ENCODE measurements around the gene ARHGAP26. TPM values are rescaled to one million over a fixed set of nuclear protein-coding genes. Genes with fewer than 3 reads are reported as not detected.

Gene ARHGAP26
- total RNA-seq, 2 donors from 2014 or later, result 21.3 to 22.7 TPM

DNA sequence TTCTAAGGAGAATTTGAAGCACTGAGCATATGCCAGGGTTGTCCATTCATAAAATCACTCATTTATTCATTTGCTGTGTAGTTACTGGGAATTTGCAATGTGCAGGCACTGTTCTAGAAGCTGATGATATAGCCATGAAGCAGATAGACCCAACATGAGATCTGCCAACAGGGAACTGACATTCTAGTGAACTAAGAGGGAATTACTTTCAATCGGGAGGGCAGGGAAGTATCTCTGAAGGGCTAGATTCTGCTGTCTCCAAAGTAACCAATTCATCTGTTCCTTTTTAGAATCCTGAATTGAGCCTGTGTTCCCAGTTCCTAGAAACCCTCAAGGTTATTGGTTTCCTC, 11.4 kb upstream of the ARHGAP26 start:
- no peaks in the 10 kb centered on the region for H3K9me3 ChIP-seq (ENCODE audit: control insufficient read depth, low read length, poor library complexity, severe bottlenecking)
- ATAC-seq (no peak), DNase-seq (no peak)
- Mint-ChIP-seq H3K4me3 (no peak overlapping the region), H3K4me1 (no peaks in the 10 kb centered on the region), H3K27me3 (peaks cover 18% of the 10 kb centered on the region), H3K27ac (no peak overlapping the region), H3K36me3 (ENCODE audit: low read depth) (peaks cover 6% of the 10 kb centered on the region)

- peaks cover 2% of the 10 kb centered on the region for H3K36me3 Mint-ChIP-seq (ENCODE audit: low read depth)
- H3K27ac Mint-ChIP-seq, result no peak overlapping the region
Observed at GRCh38 chr5:142763701-142764100, 6.5 kb upstream of the ARHGAP26 start.

DNA sequence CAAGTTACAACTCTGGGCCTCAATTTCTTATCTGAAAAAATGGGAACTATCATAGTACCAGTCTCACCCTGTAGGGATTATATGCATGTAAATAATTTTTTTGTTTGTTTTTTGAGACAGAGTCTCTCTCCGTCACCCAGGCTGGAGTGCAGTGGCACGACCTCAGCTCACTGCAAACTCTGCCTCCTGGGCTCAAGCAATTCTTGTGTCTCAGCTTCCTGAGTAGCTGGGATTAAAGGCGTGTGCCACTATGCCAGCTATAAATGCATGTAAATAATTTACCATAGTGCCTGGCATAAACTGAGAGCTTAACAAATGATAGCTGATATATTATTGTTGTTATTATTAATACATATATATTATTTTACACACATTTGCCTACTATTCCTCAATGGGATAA, 3.0 kb upstream of the ARHGAP26 start:
- Mint-ChIP-seq H3K4me1 (peaks cover 16% of the 10 kb centered on the region), H3K36me3 (ENCODE audit: low read depth) (peaks cover 2% of the 10 kb centered on the region), H3K27ac (no peak overlapping the region), H3K4me3 (no peak overlapping the region), H3K27me3 (peaks cover 4% of the 10 kb centered on the region)
- ATAC-seq (no peak), DNase-seq (no peak)
- H3K9me3 ChIP-seq (ENCODE audit: control insufficient read depth, low read length, poor library complexity, severe bottlenecking), result no peaks in the 10 kb centered on the region

More at GRCh38 chr5:142763701-142764100, 6.5 kb upstream of the ARHGAP26 start:
- H3K4me1 Mint-ChIP-seq, result no peaks in the 10 kb centered on the region
- ATAC-seq, result no peak
- peaks cover 6% of the 10 kb centered on the region for H3K27me3 Mint-ChIP-seq
- DNase-seq, result no peak
- H3K9me3 ChIP-seq (ENCODE audit: control insufficient read depth, low read length, poor library complexity, severe bottlenecking), result no peaks in the 10 kb centered on the region
- H3K4me3 Mint-ChIP-seq, result no peak overlapping the region

DNA sequence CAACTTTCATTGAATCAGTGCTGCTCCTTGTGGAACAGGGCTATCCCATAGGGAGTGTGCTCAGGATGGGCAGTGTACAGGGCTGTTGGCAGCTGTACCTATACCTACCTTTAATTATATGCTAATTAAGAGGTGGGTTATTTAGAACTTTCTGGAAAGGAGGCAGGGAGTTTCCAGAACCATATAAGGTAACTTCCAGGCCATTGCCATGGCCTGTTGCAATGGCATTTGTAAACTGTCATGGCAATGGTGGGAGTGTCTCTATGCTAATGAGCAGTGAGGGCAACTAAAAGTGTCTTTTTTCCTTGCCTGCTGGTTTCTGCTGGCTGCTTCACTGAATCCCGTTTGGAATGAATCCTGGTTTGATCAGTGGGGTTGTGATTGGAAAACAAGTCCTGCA, 2.3 kb upstream of the ARHGAP26 start:
- Mint-ChIP-seq H3K4me1 (peaks cover 16% of the 10 kb centered on the region), H3K4me3 (no peak overlapping the region), H3K36me3 (ENCODE audit: low read depth) (no peaks in the 10 kb centered on the region), H3K27me3 (no peaks in the 10 kb centered on the region), H3K27ac (no peak overlapping the region)
- no peaks in the 10 kb centered on the region for H3K9me3 ChIP-seq (ENCODE audit: control insufficient read depth, low read length, poor library complexity, severe bottlenecking)
- ATAC-seq, result no peak
- no peak for DNase-seq

DNA sequence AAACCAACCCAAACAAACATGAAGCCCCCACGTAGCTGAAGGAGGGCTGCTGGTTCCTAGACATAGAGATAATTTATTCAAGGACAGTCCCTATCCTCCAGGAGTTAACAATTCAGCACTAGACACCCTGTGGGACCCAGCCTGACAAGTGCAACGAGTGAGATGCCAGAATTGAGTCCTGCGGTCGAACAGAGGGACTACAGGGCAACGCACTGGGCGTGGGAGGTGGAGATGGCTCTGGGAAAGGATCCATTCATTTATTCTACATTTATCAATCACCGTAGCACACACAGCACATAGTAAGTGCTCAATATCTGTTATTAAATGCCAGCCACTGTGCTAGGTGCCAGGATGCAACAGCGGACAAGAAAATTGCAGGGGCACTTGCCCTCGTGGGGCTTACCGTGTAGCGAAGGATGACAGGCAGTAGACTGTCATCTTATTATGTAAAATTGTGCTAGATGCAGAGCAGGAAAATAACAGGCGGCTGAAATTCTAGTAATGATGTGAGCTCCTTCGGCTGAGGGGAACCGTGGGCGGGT, 855 bp upstream of the ARHGAP26 start:
- H3K27ac Mint-ChIP-seq, result peak overlapping the region; percentile 93

DNA sequence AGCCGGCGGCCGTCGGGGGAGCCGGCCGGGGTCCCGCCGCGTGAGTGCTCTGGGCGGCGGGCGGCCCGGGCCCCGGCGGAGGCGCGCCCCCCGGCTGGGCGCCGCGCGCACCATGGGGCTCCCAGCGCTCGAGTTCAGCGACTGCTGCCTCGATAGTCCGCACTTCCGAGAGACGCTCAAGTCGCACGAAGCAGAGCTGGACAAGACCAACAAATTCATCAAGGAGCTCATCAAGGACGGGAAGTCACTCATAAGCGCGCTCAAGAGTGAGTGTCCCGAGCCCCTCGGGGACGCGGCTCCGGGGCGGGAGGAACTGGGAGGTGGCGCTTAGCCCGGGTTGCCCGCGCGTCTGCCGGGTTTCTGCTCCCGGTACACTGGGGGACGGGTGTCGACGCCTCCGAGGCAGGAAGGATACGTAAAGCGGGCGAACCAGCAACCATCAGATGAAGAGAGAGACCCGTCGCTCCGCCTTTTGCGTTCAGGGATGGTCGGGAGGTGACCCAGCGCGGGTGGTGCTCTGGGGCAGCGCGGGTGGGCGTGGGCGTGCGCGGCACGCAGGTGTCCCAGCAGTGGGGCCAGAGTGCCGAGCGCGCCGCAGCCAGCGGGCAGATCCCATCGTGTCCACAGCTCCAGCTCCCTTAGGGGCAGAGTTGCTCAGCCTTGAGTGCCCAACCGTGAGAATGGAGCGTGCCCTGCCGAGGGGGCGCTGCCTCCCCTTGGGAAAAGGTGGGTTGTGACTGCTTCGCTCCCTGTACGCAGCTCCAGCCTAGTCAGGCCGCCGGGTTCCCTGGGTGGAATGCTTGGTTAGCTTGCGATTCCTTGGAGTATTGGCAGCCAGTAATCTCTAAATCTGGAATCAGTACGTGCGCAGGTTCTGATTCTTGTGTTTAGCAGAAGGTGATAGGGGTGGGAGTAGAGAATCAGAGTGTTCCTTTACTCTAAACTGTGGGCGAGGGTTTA, 753 bp downstream of the ARHGAP26 start:
- peak; percentile 36 to 41 (median 38) for DNase-seq
- H3K4me1 Mint-ChIP-seq, result peaks cover 20% of the 10 kb centered on the region
- H3K27ac Mint-ChIP-seq, result peak overlapping the region; percentile 84
- peak overlapping the region; percentile 99 for H3K4me3 Mint-ChIP-seq
- no peaks in the 10 kb centered on the region for H3K27me3 Mint-ChIP-seq
- ATAC-seq, result peak; percentile 27
- no peaks in the 10 kb centered on the region for H3K9me3 ChIP-seq (ENCODE audit: control insufficient read depth, low read length, poor library complexity, severe bottlenecking)
- no peaks in the 10 kb centered on the region for H3K36me3 Mint-ChIP-seq (ENCODE audit: low read depth)

More for the DNA sequence above, 855 bp upstream of the ARHGAP26 start:
- no peaks in the 10 kb centered on the region for H3K9me3 ChIP-seq (ENCODE audit: control insufficient read depth, low read length, poor library complexity, severe bottlenecking)
- no peak for DNase-seq
- Mint-ChIP-seq H3K4me3 (peak overlapping the region; percentile 99), H3K4me1 (peaks cover 16% of the 10 kb centered on the region), H3K27me3 (no peaks in the 10 kb centered on the region), H3K36me3 (ENCODE audit: low read depth) (no peaks in the 10 kb centered on the region)
- no peak for ATAC-seq

- no peak for ATAC-seq
- H3K27ac Mint-ChIP-seq, result no peak overlapping the region
- peaks cover 20% of the 10 kb centered on the region for H3K4me1 Mint-ChIP-seq
Observed at GRCh38 chr5:142771666-142772065, 1.5 kb downstream of the ARHGAP26 start.

GRCh38 chr5:142772446-142773293, 2.5 kb downstream of the ARHGAP26 start:
- DNase-seq, result no peak
- Mint-ChIP-seq H3K36me3 (ENCODE audit: low read depth) (no peaks in the 10 kb centered on the region), H3K27me3 (peaks cover 6% of the 10 kb centered on the region), H3K4me1 (peaks cover 24% of the 10 kb centered on the region), H3K4me3 (no peak overlapping the region), H3K27ac (no peak overlapping the region)
- H3K9me3 ChIP-seq (ENCODE audit: control insufficient read depth, low read length, poor library complexity, severe bottlenecking), result no peaks in the 10 kb centered on the region
- no peak for ATAC-seq

More at GRCh38 chr5:142771666-142772065, 1.5 kb downstream of the ARHGAP26 start:
- DNase-seq, result no peak
- Mint-ChIP-seq H3K27me3 (no peaks in the 10 kb centered on the region), H3K4me3 (peak overlapping the region; percentile 99), H3K36me3 (ENCODE audit: low read depth) (no peaks in the 10 kb centered on the region)
- no peaks in the 10 kb centered on the region for H3K9me3 ChIP-seq (ENCODE audit: control insufficient read depth, low read length, poor library complexity, severe bottlenecking)

GRCh38 chr5:142777099-142777498, 6.9 kb downstream of the ARHGAP26 start:
- DNase-seq, result no peak
- no peak overlapping the region for H3K27ac Mint-ChIP-seq
- no peak for ATAC-seq
- peaks cover 18% of the 10 kb centered on the region for H3K27me3 Mint-ChIP-seq
- no peaks in the 10 kb centered on the region for H3K9me3 ChIP-seq (ENCODE audit: control insufficient read depth, low read length, poor library complexity, severe bottlenecking)
- peaks cover 19% of the 10 kb centered on the region for H3K4me1 Mint-ChIP-seq
- peaks cover 2% of the 10 kb centered on the region for H3K36me3 Mint-ChIP-seq (ENCODE audit: low read depth)
- H3K4me3 Mint-ChIP-seq, result no peak overlapping the region

GRCh38 chr5:142777850-142778249, 7.7 kb downstream of the ARHGAP26 start:
- Mint-ChIP-seq H3K4me1 (peaks cover 21% of the 10 kb centered on the region), H3K27ac (no peak overlapping the region), H3K27me3 (peaks cover 20% of the 10 kb centered on the region), H3K4me3 (no peak overlapping the region), H3K36me3 (ENCODE audit: low read depth) (peaks cover 2% of the 10 kb centered on the region)
- ATAC-seq, result no peak
- no peaks in the 10 kb centered on the region for H3K9me3 ChIP-seq (ENCODE audit: control insufficient read depth, low read length, poor library complexity, severe bottlenecking)
- no peak for DNase-seq

DNA sequence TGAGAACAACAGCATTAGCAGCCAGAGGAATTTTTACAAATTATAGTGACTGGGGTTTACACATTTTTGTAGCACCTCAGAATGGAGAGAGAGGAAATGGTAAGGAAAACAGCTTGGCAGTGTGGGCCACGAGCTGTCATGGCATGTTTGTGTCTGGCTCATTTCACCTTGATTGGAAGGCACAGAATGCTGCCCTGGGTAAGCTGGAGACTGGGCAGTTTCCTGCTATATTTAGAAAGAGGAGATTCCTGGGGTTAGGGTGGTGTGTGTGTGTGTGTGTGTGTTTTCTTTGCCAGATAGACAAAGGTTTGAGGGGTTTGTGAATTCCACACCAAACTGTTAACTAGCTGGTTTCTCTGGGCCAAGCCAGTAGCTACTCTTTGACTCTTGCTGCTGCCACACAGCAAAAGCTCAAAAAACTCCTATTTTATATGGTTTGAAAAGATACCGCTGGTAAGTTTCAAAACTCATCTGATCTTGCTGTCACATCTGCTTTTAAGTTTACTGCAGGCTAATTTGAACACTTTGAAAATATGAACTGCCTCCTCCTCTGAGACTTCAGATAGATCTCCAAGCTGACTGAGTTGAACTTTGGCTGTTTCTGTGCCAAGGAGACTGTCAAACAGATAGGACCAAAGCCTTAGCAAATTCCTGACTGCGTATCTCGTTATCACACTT, 9.1 kb downstream of the ARHGAP26 start:
- peaks cover 20% of the 10 kb centered on the region for H3K27me3 Mint-ChIP-seq
- ATAC-seq (no peak), DNase-seq (no peak)
- no peak overlapping the region for H3K27ac Mint-ChIP-seq
- H3K9me3 ChIP-seq (ENCODE audit: control insufficient read depth, low read length, poor library complexity, severe bottlenecking), result no peaks in the 10 kb centered on the region
- H3K36me3 Mint-ChIP-seq (ENCODE audit: low read depth), result peaks cover 2% of the 10 kb centered on the region
- H3K4me3 Mint-ChIP-seq, result no peak overlapping the region
- peaks cover 32% of the 10 kb centered on the region for H3K4me1 Mint-ChIP-seq

GRCh38 chr5:142780871-142781270, 10.7 kb downstream of the ARHGAP26 start:
- Mint-ChIP-seq H3K27me3 (peaks cover 20% of the 10 kb centered on the region), H3K36me3 (ENCODE audit: low read depth) (peaks cover 6% of the 10 kb centered on the region), H3K27ac (no peak overlapping the region), H3K4me3 (no peak overlapping the region), H3K4me1 (peaks cover 34% of the 10 kb centered on the region)
- ATAC-seq (no peak), DNase-seq (no peak)
- no peaks in the 10 kb centered on the region for H3K9me3 ChIP-seq (ENCODE audit: control insufficient read depth, low read length, poor library complexity, severe bottlenecking)
